GM12801 (cell line): ENCODE data around the gene VRTN.

ENCODE experiments used
- TF ChIP-seq, protein P1 (sequence below): IDR thresholded peaks from one replicate; pipeline ENCODE4 v1.5.1; 2011; ENCODE audit warnings: control low read depth; ENCODE audit not compliant: insufficient read length; ENCODE audit errors: extremely low read depth

Gene VRTN, protein sequence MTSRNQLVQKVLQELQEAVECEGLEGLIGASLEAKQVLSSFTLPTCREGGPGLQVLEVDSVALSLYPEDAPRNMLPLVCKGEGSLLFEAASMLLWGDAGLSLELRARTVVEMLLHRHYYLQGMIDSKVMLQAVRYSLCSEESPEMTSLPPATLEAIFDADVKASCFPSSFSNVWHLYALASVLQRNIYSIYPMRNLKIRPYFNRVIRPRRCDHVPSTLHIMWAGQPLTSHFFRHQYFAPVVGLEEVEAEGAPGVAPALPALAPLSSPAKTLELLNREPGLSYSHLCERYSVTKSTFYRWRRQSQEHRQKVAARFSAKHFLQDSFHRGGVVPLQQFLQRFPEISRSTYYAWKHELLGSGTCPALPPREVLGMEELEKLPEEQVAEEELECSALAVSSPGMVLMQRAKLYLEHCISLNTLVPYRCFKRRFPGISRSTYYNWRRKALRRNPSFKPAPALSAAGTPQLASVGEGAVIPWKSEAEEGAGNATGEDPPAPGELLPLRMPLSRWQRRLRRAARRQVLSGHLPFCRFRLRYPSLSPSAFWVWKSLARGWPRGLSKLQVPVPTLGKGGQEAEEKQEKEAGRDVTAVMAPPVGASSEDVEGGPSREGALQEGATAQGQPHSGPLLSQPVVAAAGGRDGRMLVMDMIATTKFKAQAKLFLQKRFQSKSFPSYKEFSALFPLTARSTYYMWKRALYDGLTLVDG

DNA sequence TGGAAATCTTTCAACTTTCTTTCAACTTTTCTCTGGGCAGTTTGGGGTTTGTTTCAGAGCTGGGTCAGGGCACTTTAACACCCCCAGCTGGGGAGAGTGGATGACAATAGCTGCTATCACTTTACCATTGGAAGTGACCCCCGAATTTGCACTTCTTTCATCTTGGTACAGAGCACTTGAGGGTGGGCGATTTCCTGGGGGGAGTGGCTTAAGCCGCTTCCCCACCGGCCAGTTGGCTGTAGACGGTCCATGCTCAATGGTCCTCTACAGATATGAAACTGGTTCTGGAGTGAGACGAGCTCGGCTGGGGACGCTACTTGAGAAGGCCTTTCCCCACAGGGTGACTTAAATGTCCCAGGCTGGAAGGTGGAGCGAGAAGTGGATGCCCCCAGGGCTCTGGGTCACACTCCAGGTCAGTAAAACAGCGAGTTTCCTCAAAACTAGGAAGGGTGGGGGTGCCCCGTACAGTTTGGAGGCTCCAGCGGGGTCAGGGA lies at the start of gene VRTN:
VRTN (plus strand) TSS at position 231 of the 494 bp plus-strand sequence. CDS start 8,313 bp downstream, outside the sequence.
- TF ChIP-seq, protein P1, sequence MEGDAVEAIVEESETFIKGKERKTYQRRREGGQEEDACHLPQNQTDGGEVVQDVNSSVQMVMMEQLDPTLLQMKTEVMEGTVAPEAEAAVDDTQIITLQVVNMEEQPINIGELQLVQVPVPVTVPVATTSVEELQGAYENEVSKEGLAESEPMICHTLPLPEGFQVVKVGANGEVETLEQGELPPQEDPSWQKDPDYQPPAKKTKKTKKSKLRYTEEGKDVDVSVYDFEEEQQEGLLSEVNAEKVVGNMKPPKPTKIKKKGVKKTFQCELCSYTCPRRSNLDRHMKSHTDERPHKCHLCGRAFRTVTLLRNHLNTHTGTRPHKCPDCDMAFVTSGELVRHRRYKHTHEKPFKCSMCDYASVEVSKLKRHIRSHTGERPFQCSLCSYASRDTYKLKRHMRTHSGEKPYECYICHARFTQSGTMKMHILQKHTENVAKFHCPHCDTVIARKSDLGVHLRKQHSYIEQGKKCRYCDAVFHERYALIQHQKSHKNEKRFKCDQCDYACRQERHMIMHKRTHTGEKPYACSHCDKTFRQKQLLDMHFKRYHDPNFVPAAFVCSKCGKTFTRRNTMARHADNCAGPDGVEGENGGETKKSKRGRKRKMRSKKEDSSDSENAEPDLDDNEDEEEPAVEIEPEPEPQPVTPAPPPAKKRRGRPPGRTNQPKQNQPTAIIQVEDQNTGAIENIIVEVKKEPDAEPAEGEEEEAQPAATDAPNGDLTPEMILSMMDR = no peak

DNA sequence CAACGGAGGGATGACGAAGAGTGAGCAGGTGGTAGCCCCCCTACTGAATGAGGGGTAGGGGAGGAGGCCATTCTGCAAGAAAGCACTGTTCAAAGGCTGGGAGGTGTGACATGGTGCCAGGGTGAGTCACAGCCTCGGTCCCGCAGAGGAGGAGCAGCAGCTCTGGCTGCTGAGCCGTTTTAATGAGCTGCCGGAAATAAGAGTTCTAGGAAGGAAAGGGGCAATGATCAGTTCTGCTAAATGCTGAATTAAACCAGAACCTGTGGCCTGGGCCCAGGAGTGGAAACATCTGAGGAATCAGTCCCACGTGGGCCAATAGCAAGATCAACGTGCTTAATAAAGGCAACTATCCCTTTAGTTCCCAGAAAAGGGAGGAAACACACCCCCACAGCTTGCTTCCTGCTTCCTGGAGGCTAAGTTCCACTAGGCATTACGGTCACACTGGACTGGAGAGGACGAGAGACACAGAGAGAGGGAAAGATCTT lies 49.2 kb upstream of the VRTN start:
- TF ChIP-seq, protein P1 = no peak

DNA sequence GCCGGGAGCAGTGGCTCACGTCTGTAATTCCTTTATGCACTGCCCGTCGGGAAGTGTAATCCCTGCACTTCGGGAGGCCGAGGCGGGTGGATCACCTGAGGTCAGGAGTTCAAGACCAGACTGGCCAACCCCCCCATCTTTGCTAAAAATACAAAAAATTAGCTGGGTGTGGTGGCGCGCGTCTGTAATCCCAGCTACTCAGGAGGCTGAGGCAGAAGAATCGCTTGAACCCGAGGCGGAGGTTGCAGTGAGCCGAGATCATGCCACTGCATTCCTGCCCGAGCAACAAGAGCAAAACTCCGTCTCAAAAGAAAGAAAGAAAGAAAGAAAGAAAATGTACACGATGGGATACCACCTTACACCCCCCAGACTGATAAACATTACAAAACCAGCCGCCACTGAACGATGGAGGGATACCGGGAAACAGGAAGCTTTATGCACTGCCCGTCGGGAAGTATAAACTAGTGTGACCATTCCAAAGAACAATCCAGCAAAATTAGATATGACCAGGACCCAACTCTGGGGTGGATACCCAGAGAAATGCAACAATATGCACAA lies 46.6 kb upstream of the VRTN start:
- TF ChIP-seq, protein P1 = no peak

DNA sequence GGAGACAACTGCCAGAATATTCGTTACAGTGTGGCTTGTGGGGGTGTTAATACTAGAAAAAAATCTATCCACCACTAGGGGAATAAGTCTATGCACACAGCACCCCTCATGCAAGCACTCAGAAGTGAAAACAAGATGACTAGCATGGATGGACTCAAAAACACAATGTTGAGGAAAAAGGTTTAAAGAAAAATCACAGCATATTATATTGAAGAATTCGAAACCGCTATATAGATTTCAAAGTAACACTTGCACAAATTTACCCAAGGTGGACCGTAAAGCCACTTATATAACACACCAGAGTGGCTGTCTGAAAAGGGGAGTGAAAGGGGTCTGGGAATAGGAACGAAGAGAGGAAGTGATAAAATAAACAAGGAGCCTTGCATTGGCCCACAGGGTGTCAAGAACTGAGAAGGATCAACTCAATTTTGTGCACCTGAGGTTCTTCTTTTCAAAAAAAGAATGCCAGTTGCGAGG lies 46.1 kb upstream of the VRTN start:
- TF ChIP-seq, protein P1 = no peak

DNA sequence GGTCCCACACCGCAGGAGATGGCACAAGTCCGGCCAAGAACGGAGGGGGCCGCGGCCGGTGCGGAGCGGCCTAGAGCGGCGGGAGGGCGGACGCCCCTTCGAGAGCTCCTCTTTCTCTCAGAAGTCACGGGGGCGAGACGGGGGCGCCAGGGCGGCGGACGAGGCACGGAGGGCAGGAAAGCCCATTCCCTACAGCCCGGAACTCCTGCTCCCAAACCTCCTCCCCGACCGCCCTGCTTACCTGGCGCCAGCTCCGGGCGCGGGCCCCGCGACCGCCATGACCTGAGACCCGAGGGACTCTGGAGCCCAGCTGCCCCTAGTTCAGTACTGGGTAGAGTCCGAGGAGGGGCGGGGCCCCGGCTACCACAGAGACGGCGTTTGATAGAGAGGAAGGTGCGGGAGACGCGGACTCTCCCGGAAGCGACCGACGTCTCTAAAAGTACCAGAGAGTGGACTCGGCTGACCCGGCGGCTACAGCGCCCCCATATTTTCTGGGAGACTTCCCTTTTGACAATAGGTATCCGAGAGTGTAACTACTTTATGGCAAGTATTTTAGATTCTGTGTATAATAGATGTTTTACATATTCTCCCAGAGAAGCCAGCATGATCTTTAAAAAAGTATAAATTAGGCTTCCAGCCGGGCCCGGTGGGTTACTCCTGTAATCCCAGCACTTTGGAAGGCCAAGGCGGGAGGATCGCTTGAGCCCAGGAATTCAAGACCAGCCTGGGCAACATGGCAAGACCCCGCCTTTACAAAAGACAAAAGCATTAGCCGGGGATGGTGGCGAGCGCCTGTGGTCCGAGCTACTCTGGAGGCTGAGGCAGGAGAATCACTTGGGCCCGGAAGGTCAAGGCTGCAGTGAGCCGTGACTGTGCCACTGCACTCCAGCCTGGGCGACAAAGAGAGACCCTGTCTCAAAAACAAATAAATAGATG lies 45.4 kb upstream of the VRTN start, which contains the start of gene ABCD4:
ABCD4 (minus strand) TSS at position 301 of the 936 bp plus-strand sequence; CDS start at position 279, 22 bp downstream.
- TF ChIP-seq, protein P1 = no peak

DNA sequence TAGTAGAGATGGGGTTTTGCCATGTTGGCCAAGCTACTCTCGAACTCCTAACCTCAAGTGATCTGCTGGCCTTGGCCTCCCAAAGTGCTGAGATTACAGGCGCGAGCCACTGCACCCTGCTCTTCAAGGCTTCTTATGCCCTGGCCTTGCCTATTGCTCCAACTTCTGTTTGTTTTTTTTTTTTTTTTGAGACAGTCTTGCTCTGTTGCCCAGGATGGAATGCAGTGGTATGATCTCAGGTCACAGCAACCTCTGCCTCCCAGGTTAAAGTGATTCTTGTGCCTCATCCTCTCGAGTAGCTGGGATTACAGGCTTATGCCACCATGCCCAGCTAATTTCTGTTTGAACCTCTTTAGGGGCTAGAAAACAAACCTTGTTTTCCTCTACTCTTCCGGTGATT lies 39.6 kb upstream of the VRTN start:
- TF ChIP-seq, protein P1 = no peak
